Measurements from ENCODE around the gene PLCXD3. TPM values are rescaled to one million over a fixed set of nuclear protein-coding genes. Genes with fewer than 3 reads are reported as not detected.

The PLCXD3 gene
- total RNA-seq, 1 donor from 2014 or later: 7.2 TPM

GRCh38 chr5:41408676-41409443, 101.5 kb downstream of the PLCXD3 start:
- DNase-seq (ENCODE audit: low spot score in 2 of 2): no peak
- intact Hi-C loops (cut with DNase I): no loop called here
- no peaks in the 10 kb centered on the region for H3K9me3 ChIP-seq
- no peaks in the 10 kb centered on the region for H3K4me1 ChIP-seq
- no peak overlapping the region for H3K27ac ChIP-seq
- no peak overlapping the region for H3K4me3 ChIP-seq
- no peaks in the 10 kb centered on the region for H3K36me3 ChIP-seq
- TF ChIP-seq CTCF (IDR thresholded peaks at IDR 0.05): no peak
- no peaks in the 10 kb centered on the region for H3K27me3 ChIP-seq

GRCh38 chr5:41406936-41407335, 103.5 kb downstream of the PLCXD3 start:
- no peaks in the 10 kb centered on the region for H3K36me3 ChIP-seq
- H3K4me3 ChIP-seq: no peak overlapping the region
- DNase-seq (ENCODE audit: low spot score in 2 of 2): no peak
- H3K4me1 ChIP-seq: no peaks in the 10 kb centered on the region
- intact Hi-C loops (cut with DNase I): no loop called here
- H3K9me3 ChIP-seq: no peaks in the 10 kb centered on the region
- no peak overlapping the region for H3K27ac ChIP-seq
- TF ChIP-seq CTCF (IDR thresholded peaks at IDR 0.05): no peak
- no peaks in the 10 kb centered on the region for H3K27me3 ChIP-seq

GRCh38 chr5:41406424-41406823, 104.0 kb downstream of the PLCXD3 start:
- DNase-seq (ENCODE audit: low spot score in 2 of 2): no peak
- H3K4me1 ChIP-seq: no peaks in the 10 kb centered on the region
- H3K4me3 ChIP-seq: no peak overlapping the region
- no peaks in the 10 kb centered on the region for H3K27me3 ChIP-seq
- no peak overlapping the region for H3K27ac ChIP-seq
- H3K36me3 ChIP-seq: no peaks in the 10 kb centered on the region
- intact Hi-C loops (cut with DNase I): no loop called here
- H3K9me3 ChIP-seq: no peaks in the 10 kb centered on the region
- TF ChIP-seq CTCF (IDR thresholded peaks at IDR 0.05): no peak

GRCh38 chr5:41404757-41405156, 105.6 kb downstream of the PLCXD3 start:
- no peaks in the 10 kb centered on the region for H3K36me3 ChIP-seq
- TF ChIP-seq CTCF (IDR thresholded peaks at IDR 0.05): no peak

GRCh38 chr5:41403846-41404245, 106.6 kb downstream of the PLCXD3 start:
- no peak for DNase-seq (ENCODE audit: low spot score in 2 of 2)
- Histone ChIP-seq H3K36me3 (no peaks in the 10 kb centered on the region), H3K4me1 (no peaks in the 10 kb centered on the region), H3K4me3 (no peak overlapping the region), H3K27me3 (no peaks in the 10 kb centered on the region), H3K27ac (no peak overlapping the region), H3K9me3 (peaks cover 0 to 9% of the 10 kb centered on the region in 2 donors)
- intact Hi-C loops (cut with DNase I): no loop called here
- no peak for TF ChIP-seq CTCF (IDR thresholded peaks at IDR 0.05)

More at GRCh38 chr5:41404757-41405156, 105.6 kb downstream of the PLCXD3 start:
- H3K4me3 ChIP-seq: no peak overlapping the region
- H3K27ac ChIP-seq: no peak overlapping the region
- DNase-seq (ENCODE audit: low spot score in 2 of 2): no peak
- intact Hi-C loops (cut with DNase I): no loop called here
- peaks cover 0 to 3% of the 10 kb centered on the region in 2 donors for H3K9me3 ChIP-seq
- H3K27me3 ChIP-seq: no peaks in the 10 kb centered on the region
- H3K4me1 ChIP-seq: no peaks in the 10 kb centered on the region

All from ascending aorta (tissue), 2 donors.